ENCODE data around the gene HSF2. TPM values are rescaled to one million over a fixed set of nuclear protein-coding genes. Genes with fewer than 3 reads are reported as not detected.

The HSF2 gene
- total RNA-seq, result 10 to 100 TPM; 12.0 to 13.3 TPM

- Mint-ChIP-seq H3K27me3 (no peaks in the 10 kb centered on the region), H3K4me3 (peak within 1 kb of the TSS; percentile 96), H3K4me1 (peaks cover 28% of the 10 kb centered on the region), H3K27ac (peak within 1 kb of the TSS; percentile 87), H3K9me3 (no peaks in the 10 kb centered on the region), H3K36me3 (ENCODE audit: low read depth) (peaks cover 4% of the 10 kb centered on the region)
- peak; percentile 95 for DNase-seq
- ChIA-PET POLR2A (interaction anchor here (1.0 to 1.6 kb wide), 3 partner anchors 13 to 72 kb away, joined by 3 to 26 read pairs (median 4); partner anchors contain the start of gene SERINC1), CTCF (interaction anchor here (0.7 to 1.4 kb wide), 5 partner anchors 9 to 131 kb away, joined by 3 to 7 read pairs (median 4); no protein-coding TSS in a partner anchor)
These were observed at the start of gene HSF2 for GRCh38 chr6:122399348-122400120. Gene HSF2 (plus strand): TSS chr6:122399652. CDS start chr6:122399738, 86 bp downstream.

- no peaks in the 10 kb centered on the region for H3K36me3 Mint-ChIP-seq (ENCODE audit: low read depth)
- CTCF ChIA-PET, result no interaction called here
- POLR2A ChIA-PET, result no interaction called here
- no peaks in the 10 kb centered on the region for H3K4me1 Mint-ChIP-seq
- H3K4me3 Mint-ChIP-seq, result no peak overlapping the region
- no peak overlapping the region for H3K27ac Mint-ChIP-seq
- no peaks in the 10 kb centered on the region for H3K9me3 Mint-ChIP-seq
- H3K27me3 Mint-ChIP-seq, result peaks cover 5% of the 10 kb centered on the region
- no peak for DNase-seq
These were observed 46.3 kb upstream of the HSF2 start for GRCh38 chr6:122352981-122353664.

GRCh38 chr6:122360809-122361208, 38.6 kb upstream of the HSF2 start:
- CTCF ChIA-PET, result interaction anchor here (1.2 kb wide), 1 partner anchor 21 kb away, joined by 3 read pairs; no protein-coding TSS in a partner anchor
- Mint-ChIP-seq H3K4me1 (no peaks in the 10 kb centered on the region), H3K27me3 (peaks cover 1% of the 10 kb centered on the region), H3K27ac (no peak overlapping the region), H3K36me3 (ENCODE audit: low read depth) (no peaks in the 10 kb centered on the region), H3K9me3 (no peaks in the 10 kb centered on the region), H3K4me3 (no peak overlapping the region)
- POLR2A ChIA-PET, result no interaction called here
- DNase-seq, result no peak

GRCh38 chr6:122361314-122361979, 38.0 kb upstream of the HSF2 start:
- H3K36me3 Mint-ChIP-seq (ENCODE audit: low read depth), result no peaks in the 10 kb centered on the region
- CTCF ChIA-PET, result interaction anchor here (1.2 kb wide), 1 partner anchor 20 kb away, joined by 3 read pairs; no protein-coding TSS in a partner anchor

GRCh38 chr6:122363769-122364483, 35.5 kb upstream of the HSF2 start:
- no peaks in the 10 kb centered on the region for H3K36me3 Mint-ChIP-seq (ENCODE audit: low read depth)
- DNase-seq, result no peak
- peaks cover 1% of the 10 kb centered on the region for H3K27me3 Mint-ChIP-seq
- no peak overlapping the region for H3K4me3 Mint-ChIP-seq
- no peaks in the 10 kb centered on the region for H3K4me1 Mint-ChIP-seq
- ChIA-PET CTCF (no interaction called here), POLR2A (no interaction called here)
- H3K9me3 Mint-ChIP-seq, result no peaks in the 10 kb centered on the region
- no peak overlapping the region for H3K27ac Mint-ChIP-seq

More at GRCh38 chr6:122361314-122361979, 38.0 kb upstream of the HSF2 start:
- Mint-ChIP-seq H3K4me3 (no peak overlapping the region), H3K27ac (no peak overlapping the region), H3K4me1 (no peaks in the 10 kb centered on the region), H3K27me3 (peaks cover 1% of the 10 kb centered on the region), H3K9me3 (no peaks in the 10 kb centered on the region)
- DNase-seq, result no peak
- POLR2A ChIA-PET, result no interaction called here

GRCh38 chr6:122365775-122366403, 33.6 kb upstream of the HSF2 start:
- Mint-ChIP-seq H3K4me1 (no peaks in the 10 kb centered on the region), H3K27me3 (no peaks in the 10 kb centered on the region), H3K9me3 (no peaks in the 10 kb centered on the region), H3K27ac (no peak overlapping the region), H3K4me3 (no peak overlapping the region), H3K36me3 (ENCODE audit: low read depth) (no peaks in the 10 kb centered on the region)
- CTCF ChIA-PET, result no interaction called here
- no peak for DNase-seq
- POLR2A ChIA-PET, result no interaction called here

- ChIA-PET POLR2A (no interaction called here), CTCF (no interaction called here)
- Mint-ChIP-seq H3K27ac (no peak overlapping the region), H3K36me3 (ENCODE audit: low read depth) (no peaks in the 10 kb centered on the region), H3K4me1 (no peaks in the 10 kb centered on the region), H3K4me3 (no peak overlapping the region), H3K27me3 (peaks cover 1% of the 10 kb centered on the region), H3K9me3 (no peaks in the 10 kb centered on the region)
- DNase-seq, result no peak
These were observed 32.3 kb upstream of the HSF2 start for GRCh38 chr6:122367171-122367570.

GRCh38 chr6:122369536-122369935, 29.9 kb upstream of the HSF2 start:
- Mint-ChIP-seq H3K4me3 (no peak overlapping the region), H3K4me1 (no peaks in the 10 kb centered on the region)
- DNase-seq, result no peak

GRCh38 chr6:122372647-122373046, 26.8 kb upstream of the HSF2 start:
- DNase-seq, result no peak
- no peak overlapping the region for H3K27ac Mint-ChIP-seq
- no peaks in the 10 kb centered on the region for H3K4me1 Mint-ChIP-seq
- H3K27me3 Mint-ChIP-seq, result peaks cover 18% of the 10 kb centered on the region
- ChIA-PET CTCF (no interaction called here), POLR2A (no interaction called here)
- no peaks in the 10 kb centered on the region for H3K9me3 Mint-ChIP-seq
- H3K36me3 Mint-ChIP-seq (ENCODE audit: low read depth), result no peaks in the 10 kb centered on the region
- H3K4me3 Mint-ChIP-seq, result no peak overlapping the region

More at GRCh38 chr6:122369536-122369935, 29.9 kb upstream of the HSF2 start:
- no peaks in the 10 kb centered on the region for H3K36me3 Mint-ChIP-seq (ENCODE audit: low read depth)
- CTCF ChIA-PET, result no interaction called here
- H3K27ac Mint-ChIP-seq, result no peak overlapping the region
- POLR2A ChIA-PET, result no interaction called here
- H3K9me3 Mint-ChIP-seq, result no peaks in the 10 kb centered on the region
- peaks cover 10% of the 10 kb centered on the region for H3K27me3 Mint-ChIP-seq

GRCh38 chr6:122374307-122374706, 25.1 kb upstream of the HSF2 start:
- H3K9me3 Mint-ChIP-seq, result no peaks in the 10 kb centered on the region
- POLR2A ChIA-PET, result no interaction called here
- H3K27ac Mint-ChIP-seq, result no peak overlapping the region
- H3K36me3 Mint-ChIP-seq (ENCODE audit: low read depth), result no peaks in the 10 kb centered on the region
- CTCF ChIA-PET, result no interaction called here
- no peak overlapping the region for H3K4me3 Mint-ChIP-seq
- DNase-seq, result no peak
- H3K4me1 Mint-ChIP-seq, result no peaks in the 10 kb centered on the region
- H3K27me3 Mint-ChIP-seq, result peaks cover 18% of the 10 kb centered on the region

GRCh38 chr6:122376246-122376645, 23.2 kb upstream of the HSF2 start:
- Mint-ChIP-seq H3K4me3 (no peak overlapping the region), H3K36me3 (ENCODE audit: low read depth) (no peaks in the 10 kb centered on the region), H3K9me3 (no peaks in the 10 kb centered on the region), H3K27me3 (peaks cover 31% of the 10 kb centered on the region), H3K4me1 (no peaks in the 10 kb centered on the region), H3K27ac (no peak overlapping the region)
- DNase-seq, result no peak
- POLR2A ChIA-PET, result no interaction called here
- CTCF ChIA-PET, result no interaction called here

- POLR2A ChIA-PET, result no interaction called here
- Mint-ChIP-seq H3K36me3 (ENCODE audit: low read depth) (no peaks in the 10 kb centered on the region), H3K27ac (no peak overlapping the region), H3K4me1 (no peaks in the 10 kb centered on the region), H3K4me3 (no peak overlapping the region), H3K9me3 (no peaks in the 10 kb centered on the region), H3K27me3 (peaks cover 21% of the 10 kb centered on the region)
- CTCF ChIA-PET, result interaction anchor here (0.6 to 6.7 kb wide), 8 partner anchors 10 to 228 kb away, joined by 3 to 56 read pairs (median 4); partner anchors contain the start of genes HSF2 and PKIB
- peak; percentile 51 for DNase-seq
These were observed 17.8 kb upstream of the HSF2 start for GRCh38 chr6:122381494-122382265.

All from activated CD4-positive, alpha-beta memory T cell treated with anti-CD3 and anti-CD28 coated beads, Interleukin-2, amount 10 ng/mL, durations not matched to agents 7 days and 5 days (primary cell).